NB4 (cell line): Measurements from ENCODE around the gene MACROD2.

Experiments
- DNase-seq: peaks from one replicate; pipeline ENCODE4 v3.0.0; 2010; ENCODE audit warnings: low read depth
- H3K4me3 ChIP-seq: one replicate; pipeline ENCODE4 v1.5.1; 2011; ENCODE audit warnings: mild to moderate bottlenecking, low read depth, low read length, moderate library complexity
- MYC ChIP-seq: IDR thresholded peaks from 2 replicates; pipeline ENCODE4 v1.6.1; 2011; ENCODE audit warnings: low read depth, low read length
- POLR2A ChIP-seq: IDR thresholded peaks from 2 replicates; pipeline ENCODE4 v1.6.1; 2011; ENCODE audit warnings: mild to moderate bottlenecking; ENCODE audit not compliant: insufficient read length; ENCODE audit errors: extremely low read depth
- TF ChIP-seq, protein P1 (sequence below): IDR thresholded peaks from one replicate; pipeline ENCODE4 v1.5.1; 2012; ENCODE audit warnings: low read depth, low read length
- TF ChIP-seq, protein P2 (sequence below): IDR thresholded peaks from 2 replicates; pipeline ENCODE4 v1.6.1; 2011; ENCODE audit warnings: low read depth, low read length

Gene MACROD2

DNA sequence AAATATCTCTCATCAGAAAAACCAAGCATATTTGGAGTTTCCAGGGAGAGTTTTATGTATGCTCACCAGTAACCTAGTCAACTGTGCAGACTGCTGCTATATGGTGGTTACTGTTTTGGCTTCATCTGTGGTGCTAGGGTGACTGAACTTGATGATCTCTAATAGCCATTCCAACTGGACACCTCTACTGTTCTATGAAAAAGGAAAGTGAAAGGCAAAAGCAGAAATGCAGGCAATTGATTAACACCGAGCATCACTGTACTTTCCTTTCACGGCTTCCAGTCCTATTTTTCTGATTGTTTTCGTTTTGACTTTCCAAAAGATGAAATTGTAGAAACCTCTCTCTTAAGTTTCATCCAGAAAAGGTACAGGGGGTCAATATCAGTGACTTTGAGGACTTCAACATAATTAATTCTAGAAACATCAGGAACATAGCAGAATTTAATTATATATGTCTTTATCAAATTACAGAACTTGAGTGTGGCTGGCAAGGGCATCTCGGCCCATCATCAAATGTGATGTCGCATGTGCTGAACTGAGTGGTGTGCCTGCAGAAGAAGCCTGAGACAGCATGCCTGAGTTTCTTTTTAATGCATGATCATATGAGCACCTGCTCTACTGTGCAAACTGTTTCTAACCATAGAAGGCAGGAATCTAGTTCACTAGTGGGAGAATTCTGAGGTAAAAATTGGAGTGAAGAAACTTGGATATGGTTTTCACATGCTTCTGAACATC lies 806.4 kb downstream of the MACROD2 start:
- DNase-seq = no peak
- TF ChIP-seq, protein P1, sequence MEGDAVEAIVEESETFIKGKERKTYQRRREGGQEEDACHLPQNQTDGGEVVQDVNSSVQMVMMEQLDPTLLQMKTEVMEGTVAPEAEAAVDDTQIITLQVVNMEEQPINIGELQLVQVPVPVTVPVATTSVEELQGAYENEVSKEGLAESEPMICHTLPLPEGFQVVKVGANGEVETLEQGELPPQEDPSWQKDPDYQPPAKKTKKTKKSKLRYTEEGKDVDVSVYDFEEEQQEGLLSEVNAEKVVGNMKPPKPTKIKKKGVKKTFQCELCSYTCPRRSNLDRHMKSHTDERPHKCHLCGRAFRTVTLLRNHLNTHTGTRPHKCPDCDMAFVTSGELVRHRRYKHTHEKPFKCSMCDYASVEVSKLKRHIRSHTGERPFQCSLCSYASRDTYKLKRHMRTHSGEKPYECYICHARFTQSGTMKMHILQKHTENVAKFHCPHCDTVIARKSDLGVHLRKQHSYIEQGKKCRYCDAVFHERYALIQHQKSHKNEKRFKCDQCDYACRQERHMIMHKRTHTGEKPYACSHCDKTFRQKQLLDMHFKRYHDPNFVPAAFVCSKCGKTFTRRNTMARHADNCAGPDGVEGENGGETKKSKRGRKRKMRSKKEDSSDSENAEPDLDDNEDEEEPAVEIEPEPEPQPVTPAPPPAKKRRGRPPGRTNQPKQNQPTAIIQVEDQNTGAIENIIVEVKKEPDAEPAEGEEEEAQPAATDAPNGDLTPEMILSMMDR = no peak
- TF ChIP-seq, protein P2, sequence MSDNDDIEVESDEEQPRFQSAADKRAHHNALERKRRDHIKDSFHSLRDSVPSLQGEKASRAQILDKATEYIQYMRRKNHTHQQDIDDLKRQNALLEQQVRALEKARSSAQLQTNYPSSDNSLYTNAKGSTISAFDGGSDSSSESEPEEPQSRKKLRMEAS = no peak
- TF ChIP-seq MYC = no peak
- no peak overlapping the region for H3K4me3 ChIP-seq

DNA sequence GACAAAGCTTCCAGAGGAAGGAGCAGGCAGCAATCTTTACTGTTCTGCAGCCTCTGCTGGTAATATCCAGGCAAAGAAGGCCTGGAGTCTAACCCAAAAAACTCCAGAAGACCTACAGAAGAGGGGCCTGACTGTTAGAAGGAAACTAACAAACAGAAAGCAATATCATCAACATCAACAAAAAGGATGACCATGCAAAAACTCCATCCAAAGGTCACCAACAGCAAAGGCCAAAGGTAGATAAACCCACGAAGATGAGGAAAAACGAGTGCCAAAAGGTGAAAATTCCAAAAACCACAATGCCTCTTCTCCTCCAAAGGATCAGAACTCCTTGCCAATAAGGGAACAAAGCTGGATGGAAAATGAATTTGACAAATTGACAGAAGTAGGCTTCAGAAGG lies 811.9 kb downstream of the MACROD2 start:
- no peak for DNase-seq
- no peak overlapping the region for H3K4me3 ChIP-seq
- TF ChIP-seq, protein P1 = no peak
- TF ChIP-seq, protein P2 = no peak
- TF ChIP-seq MYC (no peak), POLR2A (no peak)

DNA sequence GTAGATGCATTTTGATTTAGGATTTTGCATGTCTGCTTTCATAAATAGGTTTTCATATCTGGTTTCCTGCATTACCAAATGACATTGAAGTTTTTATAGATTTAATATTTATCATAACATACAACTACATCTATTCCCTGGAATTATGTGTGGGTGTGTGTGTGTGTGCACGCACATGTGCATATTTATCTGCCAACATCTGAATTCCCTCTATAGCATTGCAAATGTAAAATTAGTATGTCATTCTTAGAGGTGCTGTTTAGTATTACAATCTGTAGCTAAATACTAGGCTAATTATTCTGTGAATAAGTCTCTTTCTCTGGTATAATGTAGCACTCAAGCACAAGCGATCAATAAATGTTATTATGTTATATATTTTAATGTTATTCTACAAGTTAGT lies 820.0 kb downstream of the MACROD2 start:
- H3K4me3 ChIP-seq = no peak overlapping the region
- DNase-seq = no peak
- TF ChIP-seq, protein P1 = no peak
- TF ChIP-seq MYC (no peak), POLR2A (no peak)
- TF ChIP-seq, protein P2 = no peak

DNA sequence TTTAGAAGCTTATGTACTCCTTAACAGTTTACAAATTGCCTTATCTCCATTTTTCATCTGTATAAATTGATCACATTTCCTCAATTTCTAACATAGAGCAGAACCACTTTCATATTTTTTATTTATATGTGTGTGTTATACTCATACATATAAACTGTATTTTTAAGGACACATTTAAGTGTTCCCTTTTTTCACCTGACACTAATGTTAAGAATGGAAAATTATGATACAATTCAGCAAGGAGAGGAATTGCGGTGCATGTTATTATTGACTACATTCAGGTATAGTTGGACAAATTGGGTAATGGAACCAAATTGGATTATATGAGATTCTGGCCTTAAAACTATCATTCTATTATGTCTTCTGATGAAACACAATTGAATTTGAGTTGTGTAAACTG lies 821.2 kb downstream of the MACROD2 start:
- H3K4me3 ChIP-seq = no peak overlapping the region
- DNase-seq = no peak
- TF ChIP-seq, protein P2 = no peak
- no peak for TF ChIP-seq MYC
- no peak for TF ChIP-seq POLR2A
- TF ChIP-seq, protein P1 = no peak

DNA sequence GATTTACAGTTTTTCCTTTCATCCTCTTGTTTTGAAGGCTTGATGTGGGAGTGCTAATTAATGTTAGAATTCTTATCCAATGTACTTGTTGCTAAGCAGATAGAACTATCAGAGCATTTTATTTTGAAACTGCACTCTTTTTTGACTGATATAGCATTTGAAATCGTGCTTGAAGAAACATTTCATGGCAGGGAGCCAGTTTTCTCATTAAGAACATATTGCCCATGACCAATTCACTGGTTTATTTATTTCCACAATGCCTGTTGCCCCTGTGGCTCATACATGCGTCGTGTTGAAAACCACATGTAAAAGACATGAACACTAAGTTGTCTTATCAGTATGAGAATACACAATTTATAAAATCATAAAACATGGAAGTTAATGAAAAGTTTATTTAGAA lies 821.8 kb downstream of the MACROD2 start:
- TF ChIP-seq POLR2A (no peak), MYC (no peak)
- TF ChIP-seq, protein P2 = no peak
- TF ChIP-seq, protein P1 = no peak
- no peak for DNase-seq
- H3K4me3 ChIP-seq = no peak overlapping the region
